Ectodermal cell (in vitro differentiated cells): ENCODE measurements around the gene PHF5A.

Experiments
- H3K27ac ChIP-seq: 2 replicates; pipeline ENCODE4 v1.7.0; 2013; ENCODE audit warnings: mild to moderate bottlenecking, low read depth, low read length; ENCODE audit not compliant: insufficient read depth, poor library complexity, severe bottlenecking
- H3K27me3 ChIP-seq: 2 replicates; pipeline ENCODE4 v1.7.0; 2013; ENCODE audit warnings: mild to moderate bottlenecking, low read length; ENCODE audit not compliant: insufficient read depth, control insufficient read depth, poor library complexity, severe bottlenecking
- H3K36me3 ChIP-seq: one replicate; pipeline ENCODE4 v1.7.0; 2013; ENCODE audit warnings: low read length; ENCODE audit not compliant: control insufficient read depth, insufficient read depth
- H3K4me1 ChIP-seq: one replicate; pipeline ENCODE4 v1.7.0; 2013; ENCODE audit warnings: low read length; ENCODE audit not compliant: control insufficient read depth, insufficient read depth
- H3K4me3 ChIP-seq: 2 replicates; pipeline ENCODE4 v1.7.0; 2013; ENCODE audit warnings: low read depth, low read length, control low read depth; ENCODE audit not compliant: insufficient read depth
- H3K9me3 ChIP-seq: 2 replicates; pipeline ENCODE4 v1.7.0; 2013; ENCODE audit warnings: mild to moderate bottlenecking, low read length, moderate library complexity; ENCODE audit not compliant: control insufficient read depth
- WGBS, 2 experiments: methylation state at CpG; one replicate each; pipeline ENCODE4 v1.1.7; 2013; ENCODE audit warnings: missing lambda C conversion rate in 2 of 2; 5-methylcytosine and 5-hydroxymethylcytosine counted together

PHF5A gene

GRCh38 chr22:41505511-41506220 lies 37.2 kb upstream of the PHF5A start:
- H3K27ac ChIP-seq, result no peak overlapping the region
- no peaks in the 10 kb centered on the region for H3K4me1 ChIP-seq
- WGBS, 2 experiments, result 95 to 97% methylated on average over 10 of the region's 10 CpGs
- no peaks in the 10 kb centered on the region for H3K27me3 ChIP-seq
- H3K9me3 ChIP-seq, result no peaks in the 10 kb centered on the region
- no peaks in the 10 kb centered on the region for H3K36me3 ChIP-seq
- no peak overlapping the region for H3K4me3 ChIP-seq

GRCh38 chr22:41504816-41505215 lies 36.3 kb upstream of the PHF5A start:
- no peak overlapping the region for H3K27ac ChIP-seq
- 93% methylated on average over 3 to 4 of the region's 4 CpGs for WGBS, 2 experiments
- H3K27me3 ChIP-seq, result no peaks in the 10 kb centered on the region
- H3K36me3 ChIP-seq, result no peaks in the 10 kb centered on the region
- no peaks in the 10 kb centered on the region for H3K4me1 ChIP-seq
- no peaks in the 10 kb centered on the region for H3K9me3 ChIP-seq
- H3K4me3 ChIP-seq, result no peak overlapping the region

- no peak overlapping the region for H3K4me3 ChIP-seq
- WGBS, 2 experiments, result 94 to 98% methylated on average over 7 of the region's 7 CpGs
- no peaks in the 10 kb centered on the region for H3K27me3 ChIP-seq
- H3K4me1 ChIP-seq, result no peaks in the 10 kb centered on the region
- H3K27ac ChIP-seq, result no peak overlapping the region
- H3K9me3 ChIP-seq, result no peaks in the 10 kb centered on the region
- no peaks in the 10 kb centered on the region for H3K36me3 ChIP-seq
These were observed 35.9 kb upstream of the PHF5A start for GRCh38 chr22:41504397-41504796.

- 88 to 92% methylated on average over 5 of the region's 5 CpGs for WGBS, 2 experiments
- Histone ChIP-seq H3K27me3 (no peaks in the 10 kb centered on the region), H3K4me3 (no peak overlapping the region), H3K9me3 (no peaks in the 10 kb centered on the region), H3K4me1 (no peaks in the 10 kb centered on the region), H3K36me3 (no peaks in the 10 kb centered on the region), H3K27ac (no peak overlapping the region)
These were observed 32.7 kb upstream of the PHF5A start for GRCh38 chr22:41501209-41501608.

- H3K4me3 ChIP-seq, result no peak overlapping the region
- WGBS, 2 experiments, result 91 to 95% methylated on average over 7 of the region's 7 CpGs
- H3K4me1 ChIP-seq, result no peaks in the 10 kb centered on the region
- H3K27me3 ChIP-seq, result no peaks in the 10 kb centered on the region
- no peak overlapping the region for H3K27ac ChIP-seq
- no peaks in the 10 kb centered on the region for H3K36me3 ChIP-seq
- no peaks in the 10 kb centered on the region for H3K9me3 ChIP-seq
These were observed 31.8 kb upstream of the PHF5A start for GRCh38 chr22:41500303-41500702.

- 95% methylated on average over 10 of the region's 10 CpGs for WGBS, 2 experiments
- Histone ChIP-seq H3K36me3 (no peaks in the 10 kb centered on the region), H3K4me3 (no peak overlapping the region), H3K27me3 (no peaks in the 10 kb centered on the region), H3K9me3 (no peaks in the 10 kb centered on the region), H3K27ac (no peak overlapping the region), H3K4me1 (no peaks in the 10 kb centered on the region)
These were observed 31.3 kb upstream of the PHF5A start for GRCh38 chr22:41499624-41500280.

GRCh38 chr22:41498303-41498835 lies 29.9 kb upstream of the PHF5A start:
- no peak overlapping the region for H3K4me3 ChIP-seq
- H3K27me3 ChIP-seq, result no peaks in the 10 kb centered on the region
- H3K9me3 ChIP-seq, result no peaks in the 10 kb centered on the region
- H3K4me1 ChIP-seq, result no peaks in the 10 kb centered on the region
- WGBS, 2 experiments, result 96% methylated on average over 6 of the region's 6 CpGs
- H3K27ac ChIP-seq, result no peak overlapping the region
- H3K36me3 ChIP-seq, result no peaks in the 10 kb centered on the region

- Histone ChIP-seq H3K27ac (no peak overlapping the region), H3K4me3 (no peak overlapping the region), H3K36me3 (no peaks in the 10 kb centered on the region), H3K9me3 (no peaks in the 10 kb centered on the region), H3K27me3 (no peaks in the 10 kb centered on the region), H3K4me1 (peaks cover 14% of the 10 kb centered on the region)
- 93 to 94% methylated on average over 5 of the region's 5 CpGs for WGBS, 2 experiments
These were observed 23.0 kb upstream of the PHF5A start for GRCh38 chr22:41491374-41492100.

GRCh38 chr22:41488596-41489385 lies 20.3 kb upstream of the PHF5A start:
- no peaks in the 10 kb centered on the region for H3K9me3 ChIP-seq
- H3K4me1 ChIP-seq, result peaks cover 18% of the 10 kb centered on the region
- no peak overlapping the region for H3K4me3 ChIP-seq
- WGBS, 2 experiments, result 93 to 94% methylated on average over 3 of the region's 3 CpGs
- no peak overlapping the region for H3K27ac ChIP-seq
- H3K27me3 ChIP-seq, result no peaks in the 10 kb centered on the region
- no peaks in the 10 kb centered on the region for H3K36me3 ChIP-seq
